HEK293 (cell line): ENCODE results near the gene FSTL5.

Experiments used
- CTCF ChIA-PET: fragments of 350-600 bp; formaldehyde crosslinking; extraction: SDS; loops from one replicate; lab custom pipeline; 2021; ENCODE audit warnings: antibody characterized with exemption; lab: Yijun Ruan, JAX
- POLR2A ChIA-PET: fragments of 300-600 bp; formaldehyde crosslinking; extraction: SDS; loops from one replicate; lab custom pipeline; 2020; ENCODE audit warnings: antibody characterized with exemption, inconsistent platforms; lab: Yijun Ruan, JAX
- H3K27ac ChIP-seq: fragments of 200-500 bp; sonication (Bioruptor generic); 2 replicates; pipeline ENCODE4 v1.5.1; 2014; ENCODE audit warnings: low read depth, low read length, control low read depth, inconsistent platforms; ENCODE audit errors: extremely low read depth
- H3K36me3 ChIP-seq, 2 experiments: fragments of 200-500 bp in 1 of 2; sonication (Bioruptor generic) in 1 of 2; 1 replicate in 1 of 2; 2 replicates in 1 of 2; pipeline ENCODE4 v1.5.1; 2014 to 2017; ENCODE audit warnings: inconsistent platforms in 2 of 2, low read length in 2 of 2; ENCODE audit not compliant: control insufficient read depth in 2 of 2, insufficient read depth in 1 of 2
- H3K4me1 ChIP-seq: fragments of 200-500 bp; sonication (Bioruptor generic); 2 replicates; pipeline ENCODE4 v1.5.1; 2014; ENCODE audit warnings: mild to moderate bottlenecking, low read length, inconsistent platforms; ENCODE audit not compliant: control insufficient read depth, insufficient read depth
- H3K4me3 ChIP-seq: 2 replicates; pipeline ENCODE4 v1.5.1; 2011; ENCODE audit warnings: low read depth, mild to moderate bottlenecking, control low read depth, low read length, moderate library complexity
- H3K9me3 ChIP-seq: fragments of 200-500 bp; sonication (Bioruptor generic); 2 replicates; pipeline ENCODE4 v1.5.1; 2014; ENCODE audit warnings: low read depth, low read length, inconsistent platforms; ENCODE audit not compliant: control insufficient read depth, insufficient read depth
- BCL11A ChIP-seq: fragments of 450-650 bp; formaldehyde crosslinking; IDR thresholded peaks from 2 replicates; pipeline ENCODE4 v1.5.1; 2016; ENCODE audit warnings: low read depth, missing biosample characterization, missing genetic modification characterization
- GLI2 ChIP-seq: fragments of 450-650 bp; formaldehyde crosslinking; IDR thresholded peaks from 2 replicates; pipeline ENCODE4; 2017; ENCODE audit warnings: missing biosample characterization, missing genetic modification characterization, low read depth, borderline replicate concordance
- HOXA7 ChIP-seq: sonication (generic); formaldehyde crosslinking; IDR thresholded peaks from 2 replicates; pipeline ENCODE4 v1.8.1; 2022; ENCODE audit warnings: missing genetic modification reagents, borderline replicate concordance
- IKZF3 ChIP-seq: fragments of 450-650 bp; IDR thresholded peaks from 2 replicates; pipeline ENCODE4 v1.5.0; 2018; ENCODE audit warnings: missing biosample characterization, mild to moderate bottlenecking, missing genetic modification characterization, moderate library complexity
- KLF9 ChIP-seq: fragments of 450-650 bp; formaldehyde crosslinking; IDR thresholded peaks from 2 replicates; pipeline ENCODE4 v1.5.1; 2016; ENCODE audit warnings: missing biosample characterization, missing genetic modification characterization, low read depth
- OVOL3 ChIP-seq: fragments of 450-650 bp; formaldehyde crosslinking; IDR thresholded peaks from 2 replicates; pipeline ENCODE4 v1.5.1; 2016; ENCODE audit warnings: missing biosample characterization, missing genetic modification characterization
- SP7 ChIP-seq: fragments of 450-650 bp; formaldehyde crosslinking; IDR thresholded peaks from 2 replicates; pipeline ENCODE4 v1.5.1; 2016; ENCODE audit warnings: missing biosample characterization, missing genetic modification characterization
- WT1 ChIP-seq: fragments of 450-650 bp; formaldehyde crosslinking; IDR thresholded peaks from 2 replicates; pipeline ENCODE4 v1.5.1; 2016; ENCODE audit warnings: missing biosample characterization, missing genetic modification characterization
- YY1 ChIP-seq: fragments of 450-650 bp; formaldehyde crosslinking; IDR thresholded peaks from 2 replicates; pipeline ENCODE4 v1.5.1; 2018; ENCODE audit warnings: missing biosample characterization, missing genetic modification characterization
- ZFP69B ChIP-seq: fragments of 450-650 bp; formaldehyde crosslinking; IDR thresholded peaks from 2 replicates; pipeline ENCODE4 v1.5.1; 2016; ENCODE audit warnings: missing biosample characterization, missing genetic modification characterization
- ZIC2 ChIP-seq: fragments of 450-650 bp; formaldehyde crosslinking; IDR thresholded peaks from 2 replicates; pipeline ENCODE4 v1.5.1; 2016; ENCODE audit warnings: missing biosample characterization, missing genetic modification characterization
- ZNF114 ChIP-seq: fragments of 450-650 bp; formaldehyde crosslinking; IDR thresholded peaks from 2 replicates; pipeline ENCODE4 v1.5.0; 2017; ENCODE audit warnings: missing biosample characterization, missing genetic modification characterization
- ZNF132 ChIP-seq: fragments of 450-650 bp; formaldehyde crosslinking; IDR thresholded peaks from 2 replicates; pipeline ENCODE4 v1.5.1; 2017; ENCODE audit warnings: missing biosample characterization, missing genetic modification characterization, borderline replicate concordance
- ZNF16 ChIP-seq: fragments of 450-650 bp; formaldehyde crosslinking; IDR thresholded peaks from 2 replicates; pipeline ENCODE4 v1.5.1; 2016; ENCODE audit warnings: low read depth, missing biosample characterization, missing genetic modification characterization
- ZNF175 ChIP-seq: fragments of 450-650 bp; formaldehyde crosslinking; IDR thresholded peaks from 2 replicates; pipeline ENCODE4 v1.5.1; 2016; ENCODE audit warnings: missing biosample characterization, missing genetic modification characterization
- ZNF2 ChIP-seq: fragments of 450-650 bp; formaldehyde crosslinking; IDR thresholded peaks from 2 replicates; pipeline ENCODE4 v1.5.1; 2016; ENCODE audit warnings: missing biosample characterization, missing genetic modification characterization
- ZNF221 ChIP-seq: fragments of 450-650 bp; formaldehyde crosslinking; IDR thresholded peaks from 2 replicates; pipeline ENCODE4 v1.5.1; 2017; ENCODE audit warnings: missing biosample characterization, missing genetic modification characterization, borderline replicate concordance
- ZNF223 ChIP-seq: fragments of 450-650 bp; formaldehyde crosslinking; IDR thresholded peaks from 2 replicates; pipeline ENCODE4 v1.5.1; 2016; ENCODE audit warnings: missing biosample characterization, missing genetic modification characterization
- ZNF239 ChIP-seq: fragments of 450-650 bp; formaldehyde crosslinking; IDR thresholded peaks from 2 replicates; pipeline ENCODE4 v1.5.1; 2016; ENCODE audit warnings: missing biosample characterization, missing genetic modification characterization
- ZNF677 ChIP-seq: fragments of 450-650 bp; IDR thresholded peaks from 2 replicates; pipeline ENCODE4 v1.5.0; 2018; ENCODE audit warnings: missing biosample characterization, mild to moderate bottlenecking, missing genetic modification characterization, moderate library complexity
- ZNF785 ChIP-seq: fragments of 450-650 bp; formaldehyde crosslinking; IDR thresholded peaks from 2 replicates; pipeline ENCODE4 v1.5.1; 2016; ENCODE audit warnings: missing biosample characterization, missing genetic modification characterization
- ZSCAN16 ChIP-seq: fragments of 450-650 bp; formaldehyde crosslinking; IDR thresholded peaks from 2 replicates; pipeline ENCODE4 v1.5.1; 2016; ENCODE audit warnings: missing biosample characterization, missing genetic modification characterization
- TF ChIP-seq, protein P1 (sequence below): fragments of 450-650 bp; formaldehyde crosslinking; IDR thresholded peaks from 2 replicates; pipeline ENCODE4 v1.5.1; 2016; ENCODE audit warnings: missing biosample characterization, missing genetic modification characterization
- TF ChIP-seq, protein P2 (sequence below): fragments of 450-650 bp; formaldehyde crosslinking; IDR thresholded peaks from 2 replicates; pipeline ENCODE4 v1.5.1; 2017; ENCODE audit warnings: missing biosample characterization, missing genetic modification characterization
- TF ChIP-seq, protein P3 (sequence below): fragments of 450-650 bp; formaldehyde crosslinking; IDR thresholded peaks from 2 replicates; pipeline ENCODE4 v1.5.1; 2016; ENCODE audit warnings: missing biosample characterization, missing genetic modification characterization
- TF ChIP-seq, protein P4 (sequence below): fragments of 450-650 bp; IDR thresholded peaks from 2 replicates; pipeline ENCODE4 v1.5.1; 2018; ENCODE audit warnings: missing biosample characterization, mild to moderate bottlenecking, missing genetic modification characterization
- TF ChIP-seq, protein P5 (sequence below): fragments of 450-650 bp; formaldehyde crosslinking; IDR thresholded peaks from 2 replicates; pipeline ENCODE4 v1.5.1; 2017; ENCODE audit warnings: missing biosample characterization, missing genetic modification characterization

The FSTL5 gene

DNA sequence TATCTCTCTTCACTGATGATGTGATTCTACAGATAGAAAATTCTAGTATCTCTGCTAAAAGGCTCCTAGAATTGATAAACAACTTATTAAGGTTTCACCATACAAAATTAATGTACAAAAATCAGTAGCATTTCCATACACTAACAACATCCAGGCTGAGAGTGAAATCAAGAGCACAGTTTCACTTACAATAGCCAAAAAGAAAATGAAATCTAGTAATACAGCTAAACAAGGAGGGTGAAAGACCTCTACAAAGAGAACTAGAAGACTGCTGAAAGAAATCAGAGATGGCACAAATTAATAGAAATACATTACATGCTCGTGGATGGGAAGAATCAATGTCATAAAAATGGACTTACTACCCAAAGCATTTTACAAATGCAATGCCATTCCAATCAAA lies 751.9 kb downstream of the FSTL5 start (continued):
- TF ChIP-seq ZNF175 (no peak), ZFP69B (tag by site-specific recombination) (no peak), ZNF16 (tag by site-specific recombination) (no peak), ZIC2 (no peak), GLI2 (tag by site-specific recombination) (no peak), ZNF223 (tag by site-specific recombination) (no peak), ZNF239 (tag by site-specific recombination) (no peak), ZNF2 (tag by site-specific recombination) (no peak), YY1 (no peak)
- TF ChIP-seq, protein P1, sequence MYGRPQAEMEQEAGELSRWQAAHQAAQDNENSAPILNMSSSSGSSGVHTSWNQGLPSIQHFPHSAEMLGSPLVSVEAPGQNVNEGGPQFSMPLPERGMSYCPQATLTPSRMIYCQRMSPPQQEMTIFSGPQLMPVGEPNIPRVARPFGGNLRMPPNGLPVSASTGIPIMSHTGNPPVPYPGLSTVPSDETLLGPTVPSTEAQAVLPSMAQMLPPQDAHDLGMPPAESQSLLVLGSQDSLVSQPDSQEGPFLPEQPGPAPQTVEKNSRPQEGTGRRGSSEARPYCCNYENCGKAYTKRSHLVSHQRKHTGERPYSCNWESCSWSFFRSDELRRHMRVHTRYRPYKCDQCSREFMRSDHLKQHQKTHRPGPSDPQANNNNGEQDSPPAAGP (tag by site-specific recombination), result no peak
- TF ChIP-seq, protein P2, sequence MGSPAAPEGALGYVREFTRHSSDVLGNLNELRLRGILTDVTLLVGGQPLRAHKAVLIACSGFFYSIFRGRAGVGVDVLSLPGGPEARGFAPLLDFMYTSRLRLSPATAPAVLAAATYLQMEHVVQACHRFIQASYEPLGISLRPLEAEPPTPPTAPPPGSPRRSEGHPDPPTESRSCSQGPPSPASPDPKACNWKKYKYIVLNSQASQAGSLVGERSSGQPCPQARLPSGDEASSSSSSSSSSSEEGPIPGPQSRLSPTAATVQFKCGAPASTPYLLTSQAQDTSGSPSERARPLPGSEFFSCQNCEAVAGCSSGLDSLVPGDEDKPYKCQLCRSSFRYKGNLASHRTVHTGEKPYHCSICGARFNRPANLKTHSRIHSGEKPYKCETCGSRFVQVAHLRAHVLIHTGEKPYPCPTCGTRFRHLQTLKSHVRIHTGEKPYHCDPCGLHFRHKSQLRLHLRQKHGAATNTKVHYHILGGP (tag by site-specific recombination), result no peak
- TF ChIP-seq, all 188 proteins: peak for 0

DNA sequence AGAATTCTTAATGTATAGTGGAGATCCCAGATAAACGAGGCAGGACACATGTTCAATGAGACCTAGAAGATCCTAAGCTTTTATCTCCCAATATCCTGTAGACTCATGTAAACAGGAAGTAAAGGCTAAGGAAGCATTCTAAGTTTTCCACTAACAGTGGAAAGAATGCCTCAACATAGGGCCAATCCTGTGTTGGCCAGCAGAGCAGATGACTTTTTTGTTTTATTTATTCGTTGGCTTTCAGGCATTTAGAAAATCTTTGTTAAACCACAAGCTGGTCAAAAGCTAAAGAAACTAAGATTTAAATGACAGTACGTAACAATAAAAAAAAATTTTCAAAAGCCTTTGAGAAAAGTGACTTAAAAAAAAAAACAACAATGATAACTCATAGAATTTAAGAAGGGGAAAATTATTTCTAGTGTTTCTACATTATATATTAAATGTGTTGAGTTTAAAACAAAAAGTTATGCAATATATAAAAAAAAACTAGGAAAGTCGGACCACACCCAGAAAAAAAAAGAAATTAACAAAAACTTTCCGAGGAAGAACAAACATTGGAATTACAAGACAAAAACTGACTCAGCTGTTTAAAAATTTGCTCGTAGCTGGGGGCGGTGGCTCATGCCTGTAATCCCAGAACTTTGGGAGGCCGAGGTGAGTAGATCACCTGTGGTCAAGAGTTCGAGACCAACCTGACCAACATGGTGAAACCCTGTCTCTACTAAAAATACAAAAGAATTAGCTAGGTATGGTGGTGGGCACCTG lies 759.3 kb downstream of the FSTL5 start:
- Histone ChIP-seq H3K4me3 (no peak overlapping the region), H3K27ac (no peak overlapping the region), H3K4me1 (no peaks in the 10 kb centered on the region), H3K9me3 (no peaks in the 10 kb centered on the region), H3K36me3 (no peaks in the 10 kb centered on the region)
- TF ChIP-seq ZNF114 (tag by site-specific recombination) (no peak), OVOL3 (tag by site-specific recombination) (no peak), IKZF3 (no peak), ZFP69B (tag by site-specific recombination) (no peak), KLF9 (tag by site-specific recombination) (no peak), WT1 (tag by site-specific recombination) (no peak)
- TF ChIP-seq, protein P3, sequence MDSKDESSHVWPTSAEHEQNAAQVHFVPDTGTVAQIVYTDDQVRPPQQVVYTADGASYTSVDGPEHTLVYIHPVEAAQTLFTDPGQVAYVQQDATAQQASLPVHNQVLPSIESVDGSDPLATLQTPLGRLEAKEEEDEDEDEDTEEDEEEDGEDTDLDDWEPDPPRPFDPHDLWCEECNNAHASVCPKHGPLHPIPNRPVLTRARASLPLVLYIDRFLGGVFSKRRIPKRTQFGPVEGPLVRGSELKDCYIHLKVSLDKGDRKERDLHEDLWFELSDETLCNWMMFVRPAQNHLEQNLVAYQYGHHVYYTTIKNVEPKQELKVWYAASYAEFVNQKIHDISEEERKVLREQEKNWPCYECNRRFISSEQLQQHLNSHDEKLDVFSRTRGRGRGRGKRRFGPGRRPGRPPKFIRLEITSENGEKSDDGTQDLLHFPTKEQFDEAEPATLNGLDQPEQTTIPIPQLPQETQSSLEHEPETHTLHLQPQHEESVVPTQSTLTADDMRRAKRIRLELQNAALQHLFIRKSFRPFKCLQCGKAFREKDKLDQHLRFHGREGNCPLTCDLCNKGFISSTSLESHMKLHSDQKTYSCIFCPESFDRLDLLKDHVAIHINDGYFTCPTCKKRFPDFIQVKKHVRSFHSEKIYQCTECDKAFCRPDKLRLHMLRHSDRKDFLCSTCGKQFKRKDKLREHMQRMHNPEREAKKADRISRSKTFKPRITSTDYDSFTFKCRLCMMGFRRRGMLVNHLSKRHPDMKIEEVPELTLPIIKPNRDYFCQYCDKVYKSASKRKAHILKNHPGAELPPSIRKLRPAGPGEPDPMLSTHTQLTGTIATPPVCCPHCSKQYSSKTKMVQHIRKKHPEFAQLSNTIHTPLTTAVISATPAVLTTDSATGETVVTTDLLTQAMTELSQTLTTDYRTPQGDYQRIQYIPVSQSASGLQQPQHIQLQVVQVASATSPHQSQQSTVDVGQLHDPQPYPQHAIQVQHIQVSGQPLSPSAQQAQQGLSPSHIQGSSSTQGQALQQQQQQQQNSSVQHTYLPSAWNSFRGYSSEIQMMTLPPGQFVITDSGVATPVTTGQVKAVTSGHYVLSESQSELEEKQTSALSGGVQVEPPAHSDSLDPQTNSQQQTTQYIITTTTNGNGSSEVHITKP, result no peak
- CTCF ChIA-PET, result no interaction called here
- POLR2A ChIA-PET, result no interaction called here

DNA sequence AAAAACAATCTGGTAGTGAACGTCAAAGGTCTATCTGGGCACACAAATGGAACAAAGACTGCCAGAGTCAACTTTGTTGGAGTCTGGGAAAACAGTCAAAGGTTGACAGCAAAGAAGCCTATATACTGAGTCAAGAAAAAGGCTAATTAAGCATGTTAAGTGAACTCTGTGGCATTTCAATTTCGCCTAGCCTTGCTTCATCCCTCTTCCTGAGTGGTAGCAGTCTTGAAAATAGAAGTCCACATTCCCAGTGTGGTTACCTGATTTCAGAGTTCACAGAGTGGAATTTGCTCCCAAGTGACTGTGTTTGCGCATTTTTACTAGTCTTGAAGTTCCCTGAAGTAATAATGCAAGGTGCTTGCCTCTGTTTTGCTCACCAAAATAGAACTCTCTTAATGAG lies 760.0 kb downstream of the FSTL5 start:
- Histone ChIP-seq H3K4me1 (no peaks in the 10 kb centered on the region), H3K36me3 (no peaks in the 10 kb centered on the region), H3K9me3 (no peaks in the 10 kb centered on the region), H3K4me3 (no peak overlapping the region), H3K27ac (no peak overlapping the region)
- POLR2A ChIA-PET, result no interaction called here
- CTCF ChIA-PET, result no interaction called here
- TF ChIP-seq ZNF132 (tag by site-specific recombination) (no peak), ZNF221 (tag by site-specific recombination) (no peak), HOXA7 (CRISPR knock-in tag) (no peak), ZNF114 (tag by site-specific recombination) (no peak), SP7 (tag by site-specific recombination) (no peak), BCL11A (no peak), ZNF785 (tag by site-specific recombination) (no peak), ZNF677 (no peak), ZSCAN16 (tag by site-specific recombination) (no peak)
- TF ChIP-seq, protein P4, sequence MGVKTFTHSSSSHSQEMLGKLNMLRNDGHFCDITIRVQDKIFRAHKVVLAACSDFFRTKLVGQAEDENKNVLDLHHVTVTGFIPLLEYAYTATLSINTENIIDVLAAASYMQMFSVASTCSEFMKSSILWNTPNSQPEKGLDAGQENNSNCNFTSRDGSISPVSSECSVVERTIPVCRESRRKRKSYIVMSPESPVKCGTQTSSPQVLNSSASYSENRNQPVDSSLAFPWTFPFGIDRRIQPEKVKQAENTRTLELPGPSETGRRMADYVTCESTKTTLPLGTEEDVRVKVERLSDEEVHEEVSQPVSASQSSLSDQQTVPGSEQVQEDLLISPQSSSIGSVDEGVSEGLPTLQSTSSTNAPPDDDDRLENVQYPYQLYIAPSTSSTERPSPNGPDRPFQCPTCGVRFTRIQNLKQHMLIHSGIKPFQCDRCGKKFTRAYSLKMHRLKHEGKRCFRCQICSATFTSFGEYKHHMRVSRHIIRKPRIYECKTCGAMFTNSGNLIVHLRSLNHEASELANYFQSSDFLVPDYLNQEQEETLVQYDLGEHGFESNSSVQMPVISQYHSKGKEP (tag by site-specific recombination), result no peak
- TF ChIP-seq, protein P5, sequence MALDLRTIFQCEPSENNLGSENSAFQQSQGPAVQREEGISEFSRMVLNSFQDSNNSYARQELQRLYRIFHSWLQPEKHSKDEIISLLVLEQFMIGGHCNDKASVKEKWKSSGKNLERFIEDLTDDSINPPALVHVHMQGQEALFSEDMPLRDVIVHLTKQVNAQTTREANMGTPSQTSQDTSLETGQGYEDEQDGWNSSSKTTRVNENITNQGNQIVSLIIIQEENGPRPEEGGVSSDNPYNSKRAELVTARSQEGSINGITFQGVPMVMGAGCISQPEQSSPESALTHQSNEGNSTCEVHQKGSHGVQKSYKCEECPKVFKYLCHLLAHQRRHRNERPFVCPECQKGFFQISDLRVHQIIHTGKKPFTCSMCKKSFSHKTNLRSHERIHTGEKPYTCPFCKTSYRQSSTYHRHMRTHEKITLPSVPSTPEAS (tag by site-specific recombination), result no peak
